SK-N-SH (cell line): ENCODE data around the gene FRYL.

Experiments
- EZH2phosphoT487 ChIP-seq: fragments of 200-600 bp; sonication (generic); IDR thresholded peaks from 2 replicates; pipeline ENCODE4 v1.6.1; 2017; ENCODE audit warnings: low read depth, mixed run types, mild to moderate bottlenecking, antibody characterized with exemption, moderate library complexity, borderline replicate concordance
- FOSL2 ChIP-seq: IDR thresholded peaks from 2 replicates; pipeline ENCODE4 v1.4.0; 2012; ENCODE audit warnings: low read depth, mild to moderate bottlenecking, moderate library complexity, borderline replicate concordance
- GATA2 ChIP-seq: sonication (generic); formaldehyde crosslinking; IDR thresholded peaks from 2 replicates; pipeline ENCODE4 v1.5.0; 2020; ENCODE audit warnings: mild to moderate bottlenecking, missing genetic modification reagents
- NFIC ChIP-seq: IDR thresholded peaks from 2 replicates; pipeline ENCODE4 v1.4.0; 2012; ENCODE audit warnings: borderline replicate concordance
- TF ChIP-seq, protein P1 (sequence below): fragments of 200-600 bp; sonication (generic); IDR thresholded peaks from 2 replicates; pipeline ENCODE4 v1.6.1; 2017; ENCODE audit warnings: antibody characterized with exemption, mild to moderate bottlenecking, moderate library complexity
- TF ChIP-seq, protein P2 (sequence below): IDR thresholded peaks from 2 replicates; pipeline ENCODE4 v1.6.1; 2012; ENCODE audit warnings: mild to moderate bottlenecking, low read depth, low read length, moderate library complexity
- TF ChIP-seq, protein P3 (sequence below): IDR thresholded peaks from 2 replicates; pipeline ENCODE4; 2012

DNA sequence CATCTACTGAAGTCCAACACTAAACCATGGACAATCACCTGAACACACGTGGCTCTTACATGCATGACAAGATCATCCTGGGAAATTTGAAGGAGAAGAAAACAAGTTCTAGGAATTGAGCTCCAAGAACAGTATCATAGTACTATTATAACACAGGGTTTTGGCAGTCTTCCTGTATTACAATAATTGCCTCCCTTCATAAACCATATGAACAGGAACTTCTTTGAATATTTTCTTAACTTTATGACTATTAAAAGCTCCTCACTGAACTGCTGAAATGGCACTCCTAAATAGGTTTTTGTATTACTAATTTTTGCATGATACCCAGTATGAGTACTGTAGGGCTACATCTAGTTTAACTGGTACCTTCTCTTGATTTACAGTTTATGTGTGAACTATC, 160.0 kb downstream of the FRYL start:
- TF ChIP-seq EZH2phosphoT487 (no peak), FOSL2 (no peak), NFIC (no peak), GATA2 (CRISPR knock-in tag) (no peak)
- TF ChIP-seq, protein P1, sequence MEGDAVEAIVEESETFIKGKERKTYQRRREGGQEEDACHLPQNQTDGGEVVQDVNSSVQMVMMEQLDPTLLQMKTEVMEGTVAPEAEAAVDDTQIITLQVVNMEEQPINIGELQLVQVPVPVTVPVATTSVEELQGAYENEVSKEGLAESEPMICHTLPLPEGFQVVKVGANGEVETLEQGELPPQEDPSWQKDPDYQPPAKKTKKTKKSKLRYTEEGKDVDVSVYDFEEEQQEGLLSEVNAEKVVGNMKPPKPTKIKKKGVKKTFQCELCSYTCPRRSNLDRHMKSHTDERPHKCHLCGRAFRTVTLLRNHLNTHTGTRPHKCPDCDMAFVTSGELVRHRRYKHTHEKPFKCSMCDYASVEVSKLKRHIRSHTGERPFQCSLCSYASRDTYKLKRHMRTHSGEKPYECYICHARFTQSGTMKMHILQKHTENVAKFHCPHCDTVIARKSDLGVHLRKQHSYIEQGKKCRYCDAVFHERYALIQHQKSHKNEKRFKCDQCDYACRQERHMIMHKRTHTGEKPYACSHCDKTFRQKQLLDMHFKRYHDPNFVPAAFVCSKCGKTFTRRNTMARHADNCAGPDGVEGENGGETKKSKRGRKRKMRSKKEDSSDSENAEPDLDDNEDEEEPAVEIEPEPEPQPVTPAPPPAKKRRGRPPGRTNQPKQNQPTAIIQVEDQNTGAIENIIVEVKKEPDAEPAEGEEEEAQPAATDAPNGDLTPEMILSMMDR: no peak
- TF ChIP-seq, protein P2, sequence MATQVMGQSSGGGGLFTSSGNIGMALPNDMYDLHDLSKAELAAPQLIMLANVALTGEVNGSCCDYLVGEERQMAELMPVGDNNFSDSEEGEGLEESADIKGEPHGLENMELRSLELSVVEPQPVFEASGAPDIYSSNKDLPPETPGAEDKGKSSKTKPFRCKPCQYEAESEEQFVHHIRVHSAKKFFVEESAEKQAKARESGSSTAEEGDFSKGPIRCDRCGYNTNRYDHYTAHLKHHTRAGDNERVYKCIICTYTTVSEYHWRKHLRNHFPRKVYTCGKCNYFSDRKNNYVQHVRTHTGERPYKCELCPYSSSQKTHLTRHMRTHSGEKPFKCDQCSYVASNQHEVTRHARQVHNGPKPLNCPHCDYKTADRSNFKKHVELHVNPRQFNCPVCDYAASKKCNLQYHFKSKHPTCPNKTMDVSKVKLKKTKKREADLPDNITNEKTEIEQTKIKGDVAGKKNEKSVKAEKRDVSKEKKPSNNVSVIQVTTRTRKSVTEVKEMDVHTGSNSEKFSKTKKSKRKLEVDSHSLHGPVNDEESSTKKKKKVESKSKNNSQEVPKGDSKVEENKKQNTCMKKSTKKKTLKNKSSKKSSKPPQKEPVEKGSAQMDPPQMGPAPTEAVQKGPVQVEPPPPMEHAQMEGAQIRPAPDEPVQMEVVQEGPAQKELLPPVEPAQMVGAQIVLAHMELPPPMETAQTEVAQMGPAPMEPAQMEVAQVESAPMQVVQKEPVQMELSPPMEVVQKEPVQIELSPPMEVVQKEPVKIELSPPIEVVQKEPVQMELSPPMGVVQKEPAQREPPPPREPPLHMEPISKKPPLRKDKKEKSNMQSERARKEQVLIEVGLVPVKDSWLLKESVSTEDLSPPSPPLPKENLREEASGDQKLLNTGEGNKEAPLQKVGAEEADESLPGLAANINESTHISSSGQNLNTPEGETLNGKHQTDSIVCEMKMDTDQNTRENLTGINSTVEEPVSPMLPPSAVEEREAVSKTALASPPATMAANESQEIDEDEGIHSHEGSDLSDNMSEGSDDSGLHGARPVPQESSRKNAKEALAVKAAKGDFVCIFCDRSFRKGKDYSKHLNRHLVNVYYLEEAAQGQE: no peak
- TF ChIP-seq, protein P3, sequence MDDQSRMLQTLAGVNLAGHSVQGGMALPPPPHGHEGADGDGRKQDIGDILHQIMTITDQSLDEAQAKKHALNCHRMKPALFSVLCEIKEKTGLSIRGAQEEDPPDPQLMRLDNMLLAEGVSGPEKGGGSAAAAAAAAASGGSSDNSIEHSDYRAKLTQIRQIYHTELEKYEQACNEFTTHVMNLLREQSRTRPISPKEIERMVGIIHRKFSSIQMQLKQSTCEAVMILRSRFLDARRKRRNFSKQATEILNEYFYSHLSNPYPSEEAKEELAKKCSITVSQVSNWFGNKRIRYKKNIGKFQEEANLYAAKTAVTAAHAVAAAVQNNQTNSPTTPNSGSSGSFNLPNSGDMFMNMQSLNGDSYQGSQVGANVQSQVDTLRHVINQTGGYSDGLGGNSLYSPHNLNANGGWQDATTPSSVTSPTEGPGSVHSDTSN: no peak
